ENCODE data around the gene SEC14L5. TPM values are rescaled to one million over a fixed set of nuclear protein-coding genes. Genes with fewer than 3 reads are reported as not detected.
"Not testable (repeated sequence)": the region's sequence is repeated elsewhere in the genome, so short reads cannot be mapped to it uniquely, and the experiment has no call there.

Gene SEC14L5
- total RNA-seq, 1 donor from 2014 or later, result 0.32 TPM

DNA sequence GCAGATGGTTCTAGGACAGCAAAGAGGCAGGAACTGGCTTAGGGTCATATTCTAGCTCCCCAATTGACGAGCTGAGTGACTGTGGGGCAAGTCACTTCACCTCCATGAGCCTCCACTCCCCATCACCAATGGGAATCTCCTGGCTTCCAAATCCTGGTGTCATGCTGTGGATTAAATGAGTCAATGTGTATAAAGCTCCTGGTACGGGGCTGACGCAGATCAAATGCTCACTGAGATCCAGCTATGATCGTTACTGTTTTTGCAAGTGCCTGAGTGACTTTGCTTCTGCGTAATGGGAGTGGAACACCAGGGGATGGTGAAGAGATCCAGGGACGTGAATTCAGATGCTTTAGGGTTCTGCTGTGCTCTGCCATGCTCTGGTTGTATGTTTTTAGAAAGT lies 2.4 kb downstream of the SEC14L5 start:
- FAIRE-seq, result no peak
- H3K36me3 Mint-ChIP-seq (ENCODE audit: low read depth, unreplicated experiment), result no peaks in the 10 kb centered on the region
- H3K9ac ChIP-seq (ENCODE audit: low read length), result no peak overlapping the region

DNA sequence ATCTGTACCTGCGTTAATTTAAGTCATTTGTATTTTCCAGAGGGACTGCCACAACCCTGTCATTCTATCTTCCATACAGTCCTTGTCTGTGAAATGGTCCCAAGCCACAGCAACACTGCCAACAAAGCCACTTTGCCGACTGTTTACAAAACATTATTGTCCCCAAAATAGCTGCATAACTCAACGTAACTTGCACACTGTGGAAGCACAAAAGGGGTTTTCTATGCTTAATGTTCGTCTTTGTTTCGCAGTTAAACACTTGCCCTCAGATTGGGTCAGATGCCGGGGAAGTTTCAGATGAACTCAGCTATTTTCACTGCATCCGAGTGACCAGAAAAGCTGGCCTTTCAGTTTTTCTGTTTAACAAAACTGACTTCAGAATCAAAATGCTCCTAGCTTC lies 4.6 kb downstream of the SEC14L5 start:
- Histone ChIP-seq H3K27ac (ENCODE audit: low read depth, low read length) (no peak overlapping the region), H3K27me3 (ENCODE audit: insufficient read depth, low read length) (peaks cover 10% of the 10 kb centered on the region), H3K4me1 (ENCODE audit: insufficient read depth, low read length) (peaks cover 6% of the 10 kb centered on the region), H3K4me2 (ENCODE audit: low read length) (no peak overlapping the region), H4K20me1 (ENCODE audit: insufficient read depth, low read length) (peaks cover 5% of the 10 kb centered on the region), H3K36me3 (ENCODE audit: insufficient read depth, low read length) (no peaks in the 10 kb centered on the region), H3K9ac (ENCODE audit: low read length) (no peak overlapping the region), H3K9me3 (ENCODE audit: insufficient read depth, low read depth, low read length) (no peaks in the 10 kb centered on the region), H3K4me3 (ENCODE audit: insufficient read depth, low read depth, low read length) (no peak overlapping the region), H2AFZ (ENCODE audit: low read depth, low read length) (no peak overlapping the region), H3K79me2 (ENCODE audit: insufficient read depth, low read length) (no peaks in the 10 kb centered on the region)
- Mint-ChIP-seq H3K27ac (ENCODE audit: unreplicated experiment) (no peak overlapping the region), H3K36me3 (ENCODE audit: low read depth, unreplicated experiment) (no peaks in the 10 kb centered on the region), H3K4me3 (ENCODE audit: unreplicated experiment) (no peak overlapping the region), H3K27me3 (ENCODE audit: low read depth, unreplicated experiment) (no peaks in the 10 kb centered on the region), H3K4me1 (ENCODE audit: low read depth, unreplicated experiment) (no peaks in the 10 kb centered on the region), H3K9me3 (ENCODE audit: unreplicated experiment) (no peaks in the 10 kb centered on the region)
- TF ChIP-seq, protein P1, sequence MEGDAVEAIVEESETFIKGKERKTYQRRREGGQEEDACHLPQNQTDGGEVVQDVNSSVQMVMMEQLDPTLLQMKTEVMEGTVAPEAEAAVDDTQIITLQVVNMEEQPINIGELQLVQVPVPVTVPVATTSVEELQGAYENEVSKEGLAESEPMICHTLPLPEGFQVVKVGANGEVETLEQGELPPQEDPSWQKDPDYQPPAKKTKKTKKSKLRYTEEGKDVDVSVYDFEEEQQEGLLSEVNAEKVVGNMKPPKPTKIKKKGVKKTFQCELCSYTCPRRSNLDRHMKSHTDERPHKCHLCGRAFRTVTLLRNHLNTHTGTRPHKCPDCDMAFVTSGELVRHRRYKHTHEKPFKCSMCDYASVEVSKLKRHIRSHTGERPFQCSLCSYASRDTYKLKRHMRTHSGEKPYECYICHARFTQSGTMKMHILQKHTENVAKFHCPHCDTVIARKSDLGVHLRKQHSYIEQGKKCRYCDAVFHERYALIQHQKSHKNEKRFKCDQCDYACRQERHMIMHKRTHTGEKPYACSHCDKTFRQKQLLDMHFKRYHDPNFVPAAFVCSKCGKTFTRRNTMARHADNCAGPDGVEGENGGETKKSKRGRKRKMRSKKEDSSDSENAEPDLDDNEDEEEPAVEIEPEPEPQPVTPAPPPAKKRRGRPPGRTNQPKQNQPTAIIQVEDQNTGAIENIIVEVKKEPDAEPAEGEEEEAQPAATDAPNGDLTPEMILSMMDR (IDR thresholded peaks at IDR 0.05; ENCODE audit: insufficient read depth, low read depth, low read length), result no peak
- TF ChIP-seq EZH2 (IDR thresholded peaks at IDR 0.05; ENCODE audit: insufficient read depth, low read length), result no peak
- DNase-seq (ENCODE audit: low read depth), result no peak
- FAIRE-seq, result no peak

More for the DNA sequence above, 2.4 kb downstream of the SEC14L5 start:
- Histone ChIP-seq H4K20me1 (ENCODE audit: insufficient read depth, low read length) (peaks cover 5% of the 10 kb centered on the region), H3K4me1 (ENCODE audit: insufficient read depth, low read length) (peaks cover 10% of the 10 kb centered on the region), H3K4me2 (ENCODE audit: low read length) (no peak overlapping the region), H3K27me3 (ENCODE audit: insufficient read depth, low read length) (peaks cover 10% of the 10 kb centered on the region), H3K36me3 (ENCODE audit: insufficient read depth, low read length) (no peaks in the 10 kb centered on the region), H3K79me2 (ENCODE audit: insufficient read depth, low read length) (no peaks in the 10 kb centered on the region), H3K9me3 (ENCODE audit: insufficient read depth, low read depth, low read length) (no peaks in the 10 kb centered on the region), H3K4me3 (ENCODE audit: insufficient read depth, low read depth, low read length) (no peak overlapping the region), H2AFZ (ENCODE audit: low read depth, low read length) (no peak overlapping the region), H3K27ac (ENCODE audit: low read depth, low read length) (no peak overlapping the region)
- DNase-seq (ENCODE audit: low read depth), result no peak
- TF ChIP-seq EZH2 (IDR thresholded peaks at IDR 0.05; ENCODE audit: insufficient read depth, low read length), result no peak
- TF ChIP-seq, protein P1 (IDR thresholded peaks at IDR 0.05; ENCODE audit: insufficient read depth, low read depth, low read length), result no peak
- H3K27me3 Mint-ChIP-seq (ENCODE audit: low read depth, unreplicated experiment), result no peaks in the 10 kb centered on the region
- H3K4me1 Mint-ChIP-seq (ENCODE audit: low read depth, unreplicated experiment), result peaks cover 2% of the 10 kb centered on the region
- no peak overlapping the region for H3K27ac Mint-ChIP-seq (ENCODE audit: unreplicated experiment)
- no peaks in the 10 kb centered on the region for H3K9me3 Mint-ChIP-seq (ENCODE audit: unreplicated experiment)
- H3K4me3 Mint-ChIP-seq (ENCODE audit: unreplicated experiment), result no peak overlapping the region

DNA sequence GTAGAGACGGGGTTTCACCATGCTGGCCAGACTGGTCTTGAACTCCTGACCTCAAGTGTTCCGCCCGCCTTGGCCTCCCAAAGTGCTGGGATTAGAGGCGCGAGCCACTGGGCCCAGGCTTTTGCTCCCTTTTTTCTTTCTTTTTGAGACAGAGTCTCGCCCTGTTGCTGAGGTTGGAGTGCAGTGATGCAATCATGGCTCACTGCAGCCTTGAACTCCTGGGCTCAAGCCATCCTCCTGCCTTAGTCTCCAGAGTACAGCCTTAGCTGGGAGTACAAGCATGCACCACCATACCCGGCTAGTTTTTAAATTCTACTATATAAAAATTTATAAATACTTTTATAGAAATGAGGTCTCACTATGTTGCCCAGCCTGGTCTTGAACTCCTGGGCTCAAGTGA lies 5.4 kb downstream of the SEC14L5 start:
- FAIRE-seq, result not testable (repeated sequence)

More for the DNA sequence above, 5.4 kb downstream of the SEC14L5 start:
- H3K36me3 ChIP-seq (ENCODE audit: insufficient read depth, low read length); H3K9ac ChIP-seq (ENCODE audit: low read length); H3K27ac Mint-ChIP-seq (ENCODE audit: unreplicated experiment); H3K4me3 ChIP-seq (ENCODE audit: insufficient read depth, low read depth, low read length); H3K4me1 Mint-ChIP-seq (ENCODE audit: low read depth, unreplicated experiment); H3K27me3 Mint-ChIP-seq (ENCODE audit: low read depth, unreplicated experiment); H3K4me3 Mint-ChIP-seq (ENCODE audit: unreplicated experiment); H3K27ac ChIP-seq (ENCODE audit: low read depth, low read length); H3K4me1 ChIP-seq (ENCODE audit: insufficient read depth, low read length); H2AFZ ChIP-seq (ENCODE audit: low read depth, low read length); DNase-seq (ENCODE audit: low read depth); H4K20me1 ChIP-seq (ENCODE audit: insufficient read depth, low read length); H3K79me2 ChIP-seq (ENCODE audit: insufficient read depth, low read length); H3K9me3 Mint-ChIP-seq (ENCODE audit: unreplicated experiment); H3K4me2 ChIP-seq (ENCODE audit: low read length); H3K36me3 Mint-ChIP-seq (ENCODE audit: low read depth, unreplicated experiment); H3K9me3 ChIP-seq (ENCODE audit: insufficient read depth, low read depth, low read length): not testable (repeated sequence)
- H3K27me3 ChIP-seq (ENCODE audit: insufficient read depth, low read length), result peaks cover 10% of the 10 kb centered on the region

Data from astrocyte (in vitro differentiated cells and primary cell).